Suprapubic skin (tissue), 4 donors: ENCODE results near the gene TTC22. TPM values are rescaled to one million over a fixed set of nuclear protein-coding genes. Genes with fewer than 3 reads are reported as not detected.

Experiments
- DNase-seq, 2 donors: peaks; one replicate each; pipeline ENCODE4 v3.0.0-alpha.2; 2019; ENCODE audit warnings: low spot score in 2 of 2
- H3K27ac ChIP-seq: fragments of 200-600 bp; sonication (generic); one replicate; pipeline ENCODE4 v1.5.1; 2019
- H3K27me3 ChIP-seq: fragments of 200-600 bp; sonication (generic); one replicate; pipeline ENCODE4 v1.5.1; 2019
- H3K36me3 ChIP-seq: fragments of 200-600 bp; sonication (generic); one replicate; pipeline ENCODE4 v1.5.1; 2019
- H3K4me1 ChIP-seq: fragments of 200-600 bp; sonication (generic); one replicate; pipeline ENCODE4 v1.5.1; 2019
- H3K4me3 ChIP-seq: fragments of 200-600 bp; sonication (generic); one replicate; pipeline ENCODE4 v1.5.1; 2019; ENCODE audit warnings: mild to moderate bottlenecking
- H3K9me3 ChIP-seq: fragments of 200-600 bp; sonication (generic); one replicate; pipeline ENCODE4 v1.5.1; 2019
- CTCF ChIP-seq, 2 donors: fragments of 200-600 bp in 1 of 2; fragments of 450-650 bp in 1 of 2; sonication (generic) in 1 of 2; IDR thresholded peaks; one replicate each; pipeline ENCODE4 v1.5.1; 2016 to 2019; ENCODE audit warnings: antibody characterized with exemption in 2 of 2, mild to moderate bottlenecking in 1 of 2, moderate library complexity in 1 of 2
- EP300 ChIP-seq: sonication (generic); formaldehyde crosslinking; IDR thresholded peaks from one replicate; pipeline ENCODE4 v1.6.1; 2017; ENCODE audit warnings: antibody characterized with exemption
- POLR2A ChIP-seq, 2 donors: fragments of 450-650 bp; IDR thresholded peaks; one replicate each; pipeline ENCODE4 v1.6.1; 2017; ENCODE audit warnings: antibody characterized with exemption in 2 of 2, mild to moderate bottlenecking in 2 of 2, moderate library complexity in 2 of 2
- POLR2AphosphoS5 ChIP-seq, 3 donors: sonication (generic); formaldehyde crosslinking; IDR thresholded peaks; one replicate each; pipeline ENCODE4 v1.6.1; 2017; ENCODE audit warnings: antibody characterized with exemption in 3 of 3
- WGBS: methylation state at CpG from one replicate; pipeline ENCODE4 v1.1.5; 2018; 5-methylcytosine and 5-hydroxymethylcytosine counted together
- total RNA-seq, 4 donors: library from RNA; depleted of rRNA; stranded (reverse); fragments of >200 nt; gene quantifications; one replicate each; pipeline ENCODE4 v1.1.0, GENCODE V29; 2016

The TTC22 gene
- total RNA-seq, 4 donors from 2014 or later: 37.4 to 64.0 (median 58.0) TPM

- Histone ChIP-seq H3K27me3 (no peaks in the 10 kb centered on the region), H3K9me3 (no peaks in the 10 kb centered on the region), H3K27ac (no peak overlapping the region), H3K36me3 (no peaks in the 10 kb centered on the region), H3K4me1 (peaks cover 10% of the 10 kb centered on the region), H3K4me3 (no peak overlapping the region)
- no peak for TF ChIP-seq POLR2AphosphoS5 (IDR thresholded peaks at IDR 0.05)
- TF ChIP-seq POLR2A (IDR thresholded peaks at IDR 0.05): no peak
- TF ChIP-seq CTCF (IDR thresholded peaks at IDR 0.05): no peak
- no peak for TF ChIP-seq EP300
- peak; percentile 51 to 53 for DNase-seq
- WGBS: 86% methylated on average over 11 of the region's 18 CpGs
Measured at GRCh38 chr1:54811739-54812655, 10.9 kb upstream of the TTC22 start.

- no peak overlapping the region for H3K27ac ChIP-seq
- TF ChIP-seq EP300: no peak
- TF ChIP-seq POLR2AphosphoS5 (IDR thresholded peaks at IDR 0.05): no peak
- no peak for TF ChIP-seq POLR2A (IDR thresholded peaks at IDR 0.05)
- TF ChIP-seq CTCF (IDR thresholded peaks at IDR 0.05): no peak
- no peaks in the 10 kb centered on the region for H3K9me3 ChIP-seq
- H3K36me3 ChIP-seq: no peaks in the 10 kb centered on the region
- peaks cover 12% of the 10 kb centered on the region for H3K4me1 ChIP-seq
- H3K4me3 ChIP-seq: no peak overlapping the region
- H3K27me3 ChIP-seq: no peaks in the 10 kb centered on the region
- peak; percentile 26 to 32 for DNase-seq
- 85% methylated on average over 5 of the region's 5 CpGs for WGBS
Measured at GRCh38 chr1:54811066-54811465, 9.9 kb upstream of the TTC22 start.

- H3K36me3 ChIP-seq: no peaks in the 10 kb centered on the region
- TF ChIP-seq CTCF (IDR thresholded peaks at IDR 0.05) (peak; percentile 56 to 75), POLR2AphosphoS5 (IDR thresholded peaks at IDR 0.05) (no peak)
- no peak overlapping the region for H3K4me3 ChIP-seq
- H3K4me1 ChIP-seq: peaks cover 13% of the 10 kb centered on the region
- peak; percentile 67 to 78 for DNase-seq
- 45% methylated on average over 12 of the region's 13 CpGs for WGBS
- H3K27ac ChIP-seq: no peak overlapping the region
- H3K9me3 ChIP-seq: no peaks in the 10 kb centered on the region
- H3K27me3 ChIP-seq: no peaks in the 10 kb centered on the region
Measured at GRCh38 chr1:54810153-54810942, 9.2 kb upstream of the TTC22 start.

GRCh38 chr1:54809496-54810074, 8.5 kb upstream of the TTC22 start:
- no peak overlapping the region for H3K27ac ChIP-seq
- H3K36me3 ChIP-seq: no peaks in the 10 kb centered on the region
- H3K4me1 ChIP-seq: peaks cover 11% of the 10 kb centered on the region
- no peaks in the 10 kb centered on the region for H3K27me3 ChIP-seq
- H3K4me3 ChIP-seq: no peak overlapping the region
- WGBS: 59% methylated on average over 3 of the region's 3 CpGs
- no peak for TF ChIP-seq CTCF (IDR thresholded peaks at IDR 0.05)
- no peak for TF ChIP-seq EP300
- no peak for TF ChIP-seq POLR2A (IDR thresholded peaks at IDR 0.05)
- no peak for TF ChIP-seq POLR2AphosphoS5 (IDR thresholded peaks at IDR 0.05)
- DNase-seq: peak; percentile 24 to 37
- H3K9me3 ChIP-seq: no peaks in the 10 kb centered on the region
